ENCODE results near the gene SYT2. TPM values are rescaled to one million over a fixed set of nuclear protein-coding genes. Genes with fewer than 3 reads are reported as not detected.
"Not testable (repeated sequence)": the region's sequence is repeated elsewhere in the genome, so short reads cannot be mapped to it uniquely, and the experiment has no call there.

Gene SYT2
- total RNA-seq, 1 experiment from 2014 or later, result not detected

DNA sequence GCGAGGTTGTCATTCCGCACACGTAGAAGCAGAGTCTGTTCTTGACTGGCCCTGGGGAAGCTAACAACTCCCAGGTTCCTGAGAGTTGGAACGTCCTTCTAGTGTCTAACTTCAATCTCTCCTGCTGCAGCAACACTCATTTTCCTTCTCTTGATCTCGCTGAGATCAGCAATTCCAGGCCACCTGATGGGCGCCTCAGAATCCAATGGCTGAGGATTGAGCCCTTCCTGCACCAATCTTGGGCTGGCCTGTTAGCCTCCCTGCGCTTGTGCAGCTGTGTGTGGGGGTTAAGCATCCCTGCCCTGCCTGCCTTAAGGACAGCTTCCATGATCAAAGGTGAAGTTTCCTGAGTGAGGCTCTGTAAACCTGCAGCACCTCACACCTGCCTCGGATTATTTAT lies 87.9 kb downstream of the SYT2 start:
- H3K4me2 ChIP-seq (ENCODE audit: low read length), result no peak overlapping the region
- ChIA-PET CTCF (no interaction called here), POLR2A (ENCODE audit: unreplicated experiment) (interaction anchor here (0.6 kb wide), 1 partner anchor 275 kb away, joined by 3 read pairs; no protein-coding TSS in a partner anchor)
- intact Hi-C loops (cut with micrococcal nuclease), result no loop called here
- H3K27ac ChIP-seq (ENCODE audit: low read length), result no peak overlapping the region
- H3K9ac ChIP-seq (ENCODE audit: low read length), result no peak overlapping the region
- no peaks in the 10 kb centered on the region for H3K9me2 ChIP-seq (replicated peaks; ENCODE audit: low read length)
- DNase-seq (no peak), ATAC-seq (no peak)
- no peak overlapping the region for H2AFZ ChIP-seq (ENCODE audit: low read length)
- H3K9me3 ChIP-seq (ENCODE audit: low read length), result no peaks in the 10 kb centered on the region
- H3K4me1 ChIP-seq (ENCODE audit: insufficient read depth, low read length), result no peaks in the 10 kb centered on the region
- no peaks in the 10 kb centered on the region for H3K36me3 ChIP-seq (ENCODE audit: low read depth, low read length)
- H3F3A ChIP-seq (ENCODE audit: low read length, unreplicated experiment), result no peaks in the 10 kb centered on the region
- no peak overlapping the region for H3K4me3 ChIP-seq (ENCODE audit: low read length)
- TF ChIP-seq EZH2phosphoT487 (IDR thresholded peaks at IDR 0.05; ENCODE audit: borderline replicate concordance, low read length) (no peak), CTCF (conservative IDR thresholded peaks at IDR 0.05; ENCODE audit: low read depth, low read length) (no peak), EZH2 (IDR thresholded peaks at IDR 0.05; ENCODE audit: low read length, unreplicated experiment) (no peak)
- BruUV-seq (replicated peaks), result no TSS peak
- no peaks in the 10 kb centered on the region for H4K20me1 ChIP-seq (ENCODE audit: low read length)
- H3K27me3 ChIP-seq (ENCODE audit: low read length), result no peaks in the 10 kb centered on the region
- no peaks in the 10 kb centered on the region for H3K79me2 ChIP-seq (ENCODE audit: low read length)

DNA sequence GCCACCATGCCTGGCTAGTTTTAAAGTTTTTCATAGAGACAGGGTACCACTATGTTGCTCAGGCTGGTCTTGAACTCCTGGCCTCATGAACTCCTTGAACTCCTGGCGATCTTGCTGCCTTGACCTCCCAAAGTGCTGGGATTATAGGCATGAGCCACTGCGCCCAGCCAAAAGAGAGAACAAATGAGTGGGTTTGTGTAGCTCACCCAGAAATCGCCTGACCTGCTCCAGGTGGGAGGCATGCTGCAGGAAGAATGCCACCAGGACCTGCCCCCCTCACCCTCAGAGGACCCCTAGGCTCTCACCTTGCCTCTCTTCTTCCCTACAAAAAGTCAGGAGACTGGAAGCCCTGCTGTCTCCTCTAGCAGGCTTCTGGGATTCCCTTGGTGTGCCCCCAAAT lies 88.8 kb downstream of the SYT2 start:
- Histone ChIP-seq H2AFZ (ENCODE audit: low read length) (no peak overlapping the region), H3K9ac (ENCODE audit: low read length) (no peak overlapping the region), H3K27ac (ENCODE audit: low read length) (no peak overlapping the region), H3K4me3 (ENCODE audit: low read length) (no peak overlapping the region), H3K9me3 (ENCODE audit: low read length) (no peaks in the 10 kb centered on the region), H3K79me2 (ENCODE audit: low read length) (no peaks in the 10 kb centered on the region), H4K20me1 (ENCODE audit: low read length) (no peaks in the 10 kb centered on the region), H3K27me3 (ENCODE audit: low read length) (no peaks in the 10 kb centered on the region), H3K4me2 (ENCODE audit: low read length) (no peak overlapping the region), H3K36me3 (ENCODE audit: low read depth, low read length) (no peaks in the 10 kb centered on the region), H3F3A (ENCODE audit: low read length, unreplicated experiment) (no peaks in the 10 kb centered on the region), H3K9me2 (replicated peaks; ENCODE audit: low read length) (no peaks in the 10 kb centered on the region), H3K4me1 (ENCODE audit: insufficient read depth, low read length) (no peaks in the 10 kb centered on the region)
- BruUV-seq (replicated peaks), result no TSS peak
- ATAC-seq (no peak), DNase-seq (no peak)
- TF ChIP-seq CTCF (conservative IDR thresholded peaks at IDR 0.05; ENCODE audit: low read depth, low read length) (no peak), EZH2 (IDR thresholded peaks at IDR 0.05; ENCODE audit: low read length, unreplicated experiment) (no peak)
- ChIA-PET CTCF (no interaction called here), POLR2A (ENCODE audit: unreplicated experiment) (no interaction called here)
- intact Hi-C loops (cut with micrococcal nuclease), result no loop called here

DNA sequence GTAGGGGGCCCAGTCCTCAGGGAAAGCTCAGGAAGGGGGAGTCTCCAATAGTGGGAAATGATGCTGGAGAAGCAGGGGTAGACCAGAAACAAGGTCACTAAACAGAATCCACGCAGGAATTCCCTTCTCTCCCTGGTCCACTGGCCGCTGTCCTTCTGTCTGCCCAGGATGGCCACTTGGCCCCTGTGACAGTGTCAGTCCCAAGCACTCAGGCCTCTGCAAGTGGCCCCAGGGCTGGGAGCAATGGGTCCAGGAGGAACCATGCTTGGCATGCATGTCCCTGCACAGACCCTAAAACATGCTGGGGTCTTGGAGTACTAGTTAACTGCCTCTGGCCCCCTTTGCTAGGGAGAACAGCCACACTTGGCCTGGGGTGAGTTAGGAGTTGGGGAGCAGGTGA lies 90.2 kb downstream of the SYT2 start:
- H2AFZ ChIP-seq (ENCODE audit: low read length); DNase-seq; H3K4me3 ChIP-seq (ENCODE audit: low read length); H3K4me1 ChIP-seq (ENCODE audit: insufficient read depth, low read length); H3K9me3 ChIP-seq (ENCODE audit: low read length); ATAC-seq; H3F3A ChIP-seq (ENCODE audit: low read length, unreplicated experiment); intact Hi-C loops (cut with micrococcal nuclease); H3K36me3 ChIP-seq (ENCODE audit: low read depth, low read length); H3K79me2 ChIP-seq (ENCODE audit: low read length); H4K20me1 ChIP-seq (ENCODE audit: low read length); BruUV-seq (replicated peaks); H3K27ac ChIP-seq (ENCODE audit: low read length); H3K27me3 ChIP-seq (ENCODE audit: low read length); CTCF ChIA-PET; H3K9ac ChIP-seq (ENCODE audit: low read length); POLR2A ChIA-PET (ENCODE audit: unreplicated experiment); H3K4me2 ChIP-seq (ENCODE audit: low read length); H3K9me2 ChIP-seq (replicated peaks; ENCODE audit: low read length): not testable (repeated sequence)

Measured in PC-3 (cell line).